HEK293T (cell line): Measurements from ENCODE around the gene CDC34.

ENCODE experiments used
- CTCF ChIA-PET: fragments of 350-600 bp; formaldehyde crosslinking; extraction: SDS; loops from one replicate; lab custom pipeline; 2021; ENCODE audit warnings: antibody characterized with exemption, inconsistent platforms; lab: Yijun Ruan, JAX
- POLR2A ChIA-PET: fragments of 350-600 bp; formaldehyde crosslinking; extraction: SDS; loops from one replicate; lab custom pipeline; 2020; ENCODE audit warnings: antibody characterized with exemption, inconsistent platforms; lab: Yijun Ruan, JAX
- DNase-seq: peaks from one replicate; pipeline ENCODE4 v3.0.0; 2012; ENCODE audit warnings: mixed read lengths; ENCODE audit errors: extremely low spot score
- ARNT ChIP-seq: fragments of 450-650 bp; IDR thresholded peaks from 2 replicates; pipeline ENCODE4 v1.6.1; 2017; ENCODE audit warnings: mild to moderate bottlenecking
- BHLHE40 ChIP-seq: fragments of 450-650 bp; IDR thresholded peaks from 2 replicates; pipeline ENCODE4 v1.6.1; 2016; ENCODE audit warnings: mild to moderate bottlenecking, moderate library complexity, borderline replicate concordance
- CTBP1 ChIP-seq: fragments of 450-650 bp; IDR thresholded peaks from 2 replicates; pipeline ENCODE4 v1.6.1; 2016; ENCODE audit warnings: borderline replicate concordance
- ELF4 ChIP-seq: fragments of 450-650 bp; IDR thresholded peaks from 2 replicates; pipeline ENCODE4 v1.6.1; 2017; ENCODE audit warnings: antibody characterized with exemption
- FOXK2 ChIP-seq: fragments of 450-650 bp; IDR thresholded peaks from 2 replicates; pipeline ENCODE4 v1.6.1; 2016; ENCODE audit warnings: mild to moderate bottlenecking
- FOXM1 ChIP-seq: fragments of 450-650 bp; IDR thresholded peaks from 2 replicates; pipeline ENCODE4 v1.6.1; 2017; ENCODE audit warnings: mild to moderate bottlenecking, borderline replicate concordance
- L3MBTL2 ChIP-seq: fragments of 450-650 bp; conservative IDR thresholded peaks from 2 replicates; pipeline ENCODE4 v1.6.1; 2016; ENCODE audit warnings: mild to moderate bottlenecking
- LEF1 ChIP-seq: fragments of 450-650 bp; IDR thresholded peaks from 2 replicates; pipeline ENCODE4 v1.6.1; 2017; ENCODE audit warnings: mild to moderate bottlenecking, borderline replicate concordance
- NFRKB ChIP-seq: fragments of 450-650 bp; IDR thresholded peaks from 2 replicates; pipeline ENCODE4 v1.6.1; 2016; ENCODE audit warnings: mild to moderate bottlenecking, moderate library complexity
- SP1 ChIP-seq: fragments of 450-650 bp; IDR thresholded peaks from 2 replicates; pipeline ENCODE4 v1.6.1; 2017
- SUZ12 ChIP-seq: fragments of 450-650 bp; IDR thresholded peaks from 2 replicates; pipeline ENCODE4 v1.6.1; 2016; ENCODE audit warnings: mild to moderate bottlenecking
- TARDBP ChIP-seq: fragments of 450-650 bp; IDR thresholded peaks from 2 replicates; pipeline ENCODE4 v1.6.1; 2016
- ZNF384 ChIP-seq: fragments of 450-650 bp; IDR thresholded peaks from 2 replicates; pipeline ENCODE4 v1.6.1; 2016
- TF ChIP-seq, protein P1 (sequence below): fragments of 450-650 bp; IDR thresholded peaks from 2 replicates; pipeline ENCODE4 v1.6.1; 2016

Gene CDC34

DNA sequence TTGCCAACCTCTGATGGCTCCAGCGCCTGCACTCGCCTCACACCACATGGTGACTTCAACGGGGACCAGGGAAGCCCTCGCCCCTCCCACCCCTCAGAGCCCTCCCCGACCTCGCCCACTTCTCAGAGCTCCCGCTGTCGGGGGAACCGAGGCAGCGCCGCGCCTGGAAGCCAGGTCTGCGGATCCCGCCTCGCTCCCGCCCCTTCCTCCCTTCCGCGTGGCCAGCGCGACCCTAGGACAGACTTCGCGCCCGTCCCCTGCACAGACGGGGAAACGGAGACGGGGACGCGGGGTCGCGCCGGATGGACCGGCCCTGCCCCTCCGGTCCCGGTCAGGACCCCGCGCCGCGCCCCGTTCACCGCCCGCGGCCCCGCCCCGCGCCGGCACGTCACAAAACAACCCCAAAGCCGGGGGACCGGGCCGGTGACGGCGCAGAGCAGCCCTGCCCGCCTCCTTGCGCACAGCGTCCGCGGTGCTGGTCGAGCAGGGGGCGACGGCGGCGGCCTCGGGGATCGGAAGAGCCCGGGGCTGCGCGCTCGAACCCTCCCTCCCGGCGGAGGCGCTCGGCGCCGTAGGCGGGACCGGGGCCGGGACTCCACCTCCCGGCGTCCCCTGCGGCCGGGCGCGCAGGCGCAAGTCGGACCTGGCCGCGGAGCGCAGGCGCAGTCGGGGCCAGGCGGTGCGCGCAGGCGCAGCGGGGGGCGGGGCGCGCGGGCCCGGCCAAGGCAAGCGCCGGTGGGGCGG is 379 bp upstream of the CDC34 start:
- peak; percentile 99 for DNase-seq
- POLR2A ChIA-PET: interaction anchor here (0.6 to 3.1 kb wide), 17 partner anchors 10 to 132 kb away, joined by 3 to 24 read pairs (median 5); partner anchors contain the start of genes BSG, RNF126 and TPGS1
- TF ChIP-seq SUZ12 (no peak), ARNT (no peak), L3MBTL2 (peak; percentile 63), FOXM1 (no peak), CTBP1 (no peak), ELF4 (no peak), BHLHE40 (no peak), FOXK2 (no peak), LEF1 (0 out of 2 replicates have a peak, but pooled peaks have one; percentile 54), ZNF384 (no peak)
- CTCF ChIA-PET: interaction anchor here (0.8 to 3.3 kb wide), 3 partner anchors 21 to 25 kb away, joined by 3 to 26 read pairs (median 11); no protein-coding TSS in a partner anchor

DNA sequence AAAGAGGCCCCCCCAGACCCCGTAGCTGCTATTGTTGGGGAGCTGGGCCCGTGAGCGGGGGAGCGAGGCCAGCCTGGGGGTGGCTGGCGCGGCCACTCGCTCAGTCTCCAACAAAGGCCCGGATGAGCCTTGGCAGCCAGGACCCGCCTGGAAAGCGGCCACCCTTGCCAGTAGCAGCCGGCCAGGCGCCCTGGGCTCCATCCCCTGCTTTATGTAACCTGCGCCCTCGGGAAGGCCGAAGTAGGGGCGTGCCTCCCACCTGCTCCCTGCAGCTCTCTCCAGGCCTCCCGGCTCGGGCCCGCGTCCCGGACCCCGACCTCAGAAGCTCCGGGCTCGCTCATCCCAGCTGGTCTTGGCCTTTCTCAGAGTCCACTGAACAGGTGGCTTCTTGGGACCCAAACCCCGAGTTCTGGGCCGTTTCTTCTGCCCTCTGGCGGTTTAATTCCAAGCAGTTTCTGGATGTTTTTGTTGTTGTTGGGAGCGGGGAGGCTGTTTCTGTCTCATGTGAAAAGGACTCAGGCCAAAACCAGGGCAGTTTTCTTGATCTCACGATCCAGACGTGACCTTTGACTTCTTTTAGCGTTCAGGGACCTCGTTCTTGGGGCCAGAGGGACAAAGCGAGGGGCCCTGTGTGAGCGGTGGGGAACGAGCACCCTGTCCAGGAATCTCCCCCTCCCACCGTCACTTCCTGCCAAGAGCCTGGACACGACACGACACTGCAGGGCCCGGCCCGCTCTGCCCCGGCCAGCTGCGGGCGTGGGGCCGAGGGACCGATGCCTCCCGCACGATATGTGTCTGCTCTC is 1.2 kb downstream of the CDC34 start:
- CTCF ChIA-PET: interaction anchor here (0.8 to 3.3 kb wide), 3 partner anchors 10 to 26 kb away, joined by 5 to 26 read pairs (median 11); no protein-coding TSS in a partner anchor
- DNase-seq: no peak
- TF ChIP-seq, protein P1, sequence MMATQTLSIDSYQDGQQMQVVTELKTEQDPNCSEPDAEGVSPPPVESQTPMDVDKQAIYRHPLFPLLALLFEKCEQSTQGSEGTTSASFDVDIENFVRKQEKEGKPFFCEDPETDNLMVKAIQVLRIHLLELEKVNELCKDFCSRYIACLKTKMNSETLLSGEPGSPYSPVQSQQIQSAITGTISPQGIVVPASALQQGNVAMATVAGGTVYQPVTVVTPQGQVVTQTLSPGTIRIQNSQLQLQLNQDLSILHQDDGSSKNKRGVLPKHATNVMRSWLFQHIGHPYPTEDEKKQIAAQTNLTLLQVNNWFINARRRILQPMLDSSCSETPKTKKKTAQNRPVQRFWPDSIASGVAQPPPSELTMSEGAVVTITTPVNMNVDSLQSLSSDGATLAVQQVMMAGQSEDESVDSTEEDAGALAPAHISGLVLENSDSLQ: no peak
- TF ChIP-seq LEF1: no peak
- TF ChIP-seq L3MBTL2: no peak
- no peak for TF ChIP-seq SUZ12
- POLR2A ChIA-PET: interaction anchor here (0.9 to 3.1 kb wide), 9 partner anchors 10 to 53 kb away, joined by 3 to 24 read pairs (median 6); partner anchors contain the start of genes BSG and TPGS1

DNA sequence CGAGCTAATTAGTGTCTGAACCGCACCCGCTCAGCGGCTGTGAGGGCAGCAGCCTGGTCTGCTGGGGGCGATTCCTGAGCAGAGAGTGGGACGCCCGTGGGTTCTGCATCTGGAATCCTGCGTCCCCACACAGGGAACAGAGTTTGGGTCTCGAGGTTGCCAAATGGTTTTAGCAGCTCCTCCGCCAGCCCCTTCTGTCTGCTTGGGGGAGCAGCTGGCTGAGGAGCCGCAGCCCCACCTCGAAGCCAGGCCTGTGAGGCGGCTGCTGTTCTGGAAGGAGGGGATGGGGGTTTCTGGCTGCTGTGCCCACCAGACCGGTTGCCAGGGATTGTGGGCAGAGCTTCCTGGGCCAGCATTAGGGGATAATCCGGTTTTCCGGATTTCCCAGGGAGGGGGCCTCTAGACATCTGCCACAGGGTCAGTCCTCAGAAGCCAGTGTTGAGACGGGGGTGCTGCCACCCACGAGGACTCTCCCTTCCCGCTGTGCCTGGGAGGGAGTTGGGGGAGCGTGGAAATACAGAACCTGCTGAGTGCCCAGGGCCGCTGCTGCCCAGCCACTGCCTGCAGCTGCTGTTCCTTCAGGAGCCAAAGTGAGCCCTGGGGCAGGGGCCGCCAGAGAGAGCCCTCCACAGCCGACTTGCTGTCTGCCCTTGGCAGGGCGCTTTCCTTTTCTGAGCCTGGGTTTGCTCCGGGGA is 2.0 kb downstream of the CDC34 start:
- DNase-seq: no peak
- ChIA-PET CTCF (interaction anchor here (3.3 kb wide), 1 partner anchor 23 kb away, joined by 26 read pairs; no protein-coding TSS in a partner anchor), POLR2A (interaction anchor here (1.0 to 3.1 kb wide), 3 partner anchors 9 to 48 kb away, joined by 3 to 24 read pairs (median 5); partner anchors contain the start of gene TPGS1)
- TF ChIP-seq LEF1 (no peak), CTBP1 (no peak), SUZ12 (no peak), FOXK2 (no peak)

DNA sequence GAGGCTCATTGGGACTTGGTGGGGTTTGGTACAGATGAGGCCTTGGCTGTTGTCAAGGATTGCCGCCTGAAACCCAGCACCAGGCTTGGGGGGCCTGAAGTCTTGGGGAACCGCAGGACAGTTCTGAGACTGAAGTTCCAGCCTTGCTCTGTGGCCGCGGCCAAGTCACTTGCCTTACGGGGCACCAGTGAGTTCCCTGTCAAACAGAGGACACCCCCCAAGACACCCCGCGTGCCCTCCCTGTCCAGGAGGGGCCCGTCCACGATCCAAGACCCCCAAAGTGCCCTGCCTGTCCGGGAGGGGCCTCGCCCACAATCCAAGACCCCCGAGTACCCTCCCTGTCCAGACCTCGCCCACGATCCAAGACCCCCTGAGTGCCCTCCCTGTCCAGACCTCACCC is 2.5 kb downstream of the CDC34 start:
- CTCF ChIA-PET: no interaction called here
- TF ChIP-seq NFRKB: no peak
- TF ChIP-seq, protein P1: no peak
- TF ChIP-seq TARDBP: no peak
- TF ChIP-seq FOXM1: no peak
- no peak for TF ChIP-seq LEF1
- no peak for TF ChIP-seq ELF4

DNA sequence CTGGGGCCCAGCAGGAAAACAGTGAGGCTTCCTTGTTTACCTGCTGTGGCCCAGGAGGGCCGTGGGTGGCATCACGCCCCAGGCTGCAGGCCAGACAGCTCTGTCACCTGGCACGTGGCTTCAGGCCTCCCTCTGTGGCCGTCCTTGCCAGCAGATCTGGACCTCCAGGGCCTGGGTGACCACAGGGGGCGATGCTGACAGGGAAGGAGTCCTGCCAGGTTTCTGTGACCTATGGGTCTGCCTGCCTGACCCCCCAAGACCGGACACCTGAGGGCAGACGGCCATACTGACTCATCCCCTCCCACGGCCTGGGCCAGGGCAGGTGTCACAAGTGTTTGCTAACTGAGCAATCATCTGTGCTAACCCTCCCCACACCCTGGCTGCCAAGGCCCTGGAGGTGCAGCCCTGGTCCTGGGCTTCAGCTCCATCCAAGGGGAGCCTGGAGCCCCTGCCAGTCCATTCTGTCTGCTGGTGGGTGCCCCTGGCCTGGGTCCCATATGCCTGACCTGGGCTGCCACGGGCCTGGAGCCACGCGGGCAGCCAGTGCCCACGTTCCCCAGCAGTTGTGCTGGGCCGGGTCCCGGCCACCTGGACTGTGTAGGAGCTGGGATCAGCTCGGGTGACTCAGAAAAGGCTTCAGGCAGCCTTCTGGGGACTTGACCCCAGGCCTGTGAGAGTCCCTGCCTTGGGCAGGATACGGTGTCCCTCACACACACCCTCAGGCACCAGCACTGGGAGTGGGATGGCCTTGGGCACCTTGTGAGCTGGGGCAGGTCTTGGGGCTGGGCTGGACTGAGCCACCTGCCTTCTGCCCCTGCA is 3.7 kb downstream of the CDC34 start:
- CTCF ChIA-PET: no interaction called here
- no peak for DNase-seq
- POLR2A ChIA-PET: no interaction called here
- TF ChIP-seq, protein P1: no peak
- TF ChIP-seq SP1: no peak
- TF ChIP-seq SUZ12: no peak
- TF ChIP-seq ZNF384: no peak
- no peak for TF ChIP-seq FOXK2
- TF ChIP-seq L3MBTL2: no peak
- TF ChIP-seq FOXM1: no peak
- TF ChIP-seq ELF4: no peak
- TF ChIP-seq TARDBP: no peak
- TF ChIP-seq LEF1: no peak

More for the DNA sequence above, 2.5 kb downstream of the CDC34 start:
- POLR2A ChIA-PET: no interaction called here
- no peak for DNase-seq
